A549 (cell line): ENCODE results near the gene SHC4. TPM values are rescaled to one million over a fixed set of nuclear protein-coding genes. Genes with fewer than 3 reads are reported as not detected.

Source experiments
- ATAC-seq, 2 experiments: fragments of 200-7000 bp in 1 of 2; fragments of >200 bp in 1 of 2; cut with Nextera tagmentation in 1 of 2; cut with Tn5 transposase in 1 of 2; 3 replicates each; pipeline versions ENCODE4 v1.8.0 to v1.9.1; 2018 to 2020; ENCODE audit warnings: mild to moderate bottlenecking in 1 of 2, moderate library complexity in 1 of 2
- CTCF ChIA-PET: fragments of 300-600 bp; sonication (Branson Sonifier 250); formaldehyde crosslinking; extraction: SDS; loops from one replicate; lab custom pipeline; 2021; ENCODE audit warnings: antibody characterized with exemption, inconsistent platforms; lab: Yijun Ruan, JAX
- POLR2A ChIA-PET: fragments of 350-600 bp; formaldehyde crosslinking; extraction: SDS; loops from one replicate; lab custom pipeline; 2021; ENCODE audit warnings: antibody characterized with exemption, inconsistent platforms; lab: Yijun Ruan, JAX
- DNase-seq, 2 experiments: peaks; one replicate each; pipeline versions ENCODE4 v3.0.0 to v3.0.0-alpha.2; 2011 to 2016; ENCODE audit warnings: low read depth in 1 of 2, low spot score in 1 of 2
- FAIRE-seq: peaks from 2 replicates; lab custom pipeline; 2011; peaks lifted over from hg19 to GRCh38; lab: Jason Lieb, UNC
- H3K27ac ChIP-seq, 2 experiments: fragments of >200 bp; sonication (Bioruptor Twin); formaldehyde crosslinking; 3 replicates each; pipeline ENCODE4 v1.5.1; 2016 to 2017
- H3K4me1 ChIP-seq: fragments of >200 bp; sonication (Bioruptor Twin); formaldehyde crosslinking; 3 replicates; pipeline ENCODE4 v1.6.1; 2016
- H3K4me2 ChIP-seq: fragments of >200 bp; sonication (Bioruptor Twin); formaldehyde crosslinking; 3 replicates; pipeline ENCODE4 v1.6.1; 2016
- H3K4me3 ChIP-seq: fragments of >200 bp; sonication (Bioruptor Twin); formaldehyde crosslinking; 3 replicates; pipeline ENCODE4 v1.5.1; 2016
- H3K9me3 ChIP-seq: fragments of >200 bp; sonication (Bioruptor Twin); formaldehyde crosslinking; 3 replicates; pipeline ENCODE4 v1.6.1; 2016
- ATOH8 ChIP-seq: fragments of 250-450 bp; sonication (Bioruptor Pico); IDR thresholded peaks from 2 replicates; pipeline ENCODE4 v1.5.0; 2020; ENCODE audit warnings: low read depth, mild to moderate bottlenecking, moderate library complexity
- BCL3 ChIP-seq: fragments of >200 bp; sonication (Bioruptor Twin); formaldehyde crosslinking; IDR thresholded peaks from 3 replicates; pipeline ENCODE4 v1.6.1; 2016
- EHMT2 ChIP-seq: fragments of 200-600 bp; sonication (generic); IDR thresholded peaks from 2 replicates; pipeline ENCODE4 v1.6.1; 2016; ENCODE audit warnings: antibody characterized with exemption, low read depth, mild to moderate bottlenecking, moderate library complexity
- FOSB ChIP-seq: fragments of 250-450 bp; sonication (Bioruptor Pico); IDR thresholded peaks from 2 replicates; pipeline ENCODE4 v1.5.0; 2020; ENCODE audit warnings: mild to moderate bottlenecking, moderate library complexity
- FOSL2 ChIP-seq, 2 experiments: fragments of 450-650 bp in 1 of 2; fragments of >200 bp in 1 of 2; sonication (Bioruptor Twin) in 1 of 2; formaldehyde crosslinking; IDR thresholded peaks; 2 replicates each; pipeline versions ENCODE4 v1.5.0 to v1.6.1; 2016 to 2020; ENCODE audit warnings: mild to moderate bottlenecking in 1 of 2, moderate library complexity in 1 of 2
- HDAC2 ChIP-seq: fragments of 200-600 bp; sonication (generic); IDR thresholded peaks from 2 replicates; pipeline ENCODE4 v1.6.1; 2016
- HOXB13 ChIP-seq: fragments of 250-450 bp; sonication (Bioruptor Pico); IDR thresholded peaks from 2 replicates; pipeline ENCODE4 v1.5.0; 2020; ENCODE audit warnings: low read depth, mild to moderate bottlenecking, moderate library complexity
- HOXB5 ChIP-seq: fragments of 250-450 bp; sonication (Bioruptor Pico); IDR thresholded peaks from 2 replicates; pipeline ENCODE4 v1.5.0; 2020; ENCODE audit warnings: mild to moderate bottlenecking, moderate library complexity
- JUN ChIP-seq, 2 experiments: fragments of >200 bp; sonication (Bioruptor Twin); formaldehyde crosslinking; IDR thresholded peaks; 2 replicates in 1 of 2; 3 replicates in 1 of 2; pipeline ENCODE4 v1.6.1; 2016 to 2017
- JUNB ChIP-seq: fragments of >200 bp; sonication (Bioruptor Twin); formaldehyde crosslinking; IDR thresholded peaks from 2 replicates; pipeline ENCODE4 v1.6.1; 2016
- KDM1A ChIP-seq: fragments of 200-600 bp; sonication (generic); IDR thresholded peaks from 2 replicates; pipeline ENCODE4 v1.6.1; 2016; ENCODE audit warnings: low read depth, mild to moderate bottlenecking
- MAZ ChIP-seq: fragments of 150-350 bp; IDR thresholded peaks from 2 replicates; pipeline ENCODE4 v1.6.1; 2014; ENCODE audit warnings: antibody characterized with exemption, low read depth, low read length, borderline replicate concordance
- NFE2L2 ChIP-seq: fragments of 150-350 bp; conservative IDR thresholded peaks from 2 replicates; pipeline ENCODE4 v1.6.1; 2014; ENCODE audit warnings: low read length
- PBX3 ChIP-seq: IDR thresholded peaks from 2 replicates; pipeline ENCODE4 v1.6.1; 2012
- POLR2A ChIP-seq: IDR thresholded peaks from 2 replicates; pipeline ENCODE4 v1.6.1; 2012; ENCODE audit warnings: mild to moderate bottlenecking, low read length
- POLR2AphosphoS2 ChIP-seq: conservative IDR thresholded peaks from 2 replicates; pipeline ENCODE4 v1.6.1; 2012; ENCODE audit warnings: low read length, improper control_type of control experiment, inconsistent platforms
- RCOR1 ChIP-seq: fragments of 150-350 bp; IDR thresholded peaks from 2 replicates; pipeline ENCODE4 v1.6.1; 2014; ENCODE audit warnings: antibody characterized with exemption, low read length, low read depth
- REST ChIP-seq: fragments of 200-600 bp; sonication (generic); IDR thresholded peaks from 2 replicates; pipeline ENCODE4 v1.6.1; 2016; ENCODE audit warnings: antibody characterized with exemption, mild to moderate bottlenecking, moderate library complexity
- SMC3 ChIP-seq: fragments of >200 bp; sonication (Bioruptor Twin); formaldehyde crosslinking; IDR thresholded peaks from 3 replicates; pipeline ENCODE4 v1.6.1; 2018; ENCODE audit warnings: inconsistent platforms
- TFCP2L1 ChIP-seq: fragments of 250-450 bp; sonication (Bioruptor Pico); IDR thresholded peaks from 2 replicates; pipeline ENCODE4 v1.5.0; 2021; ENCODE audit warnings: mild to moderate bottlenecking
- TP53 ChIP-seq: fragments of 250-450 bp; sonication (Bioruptor Pico); IDR thresholded peaks from 2 replicates; pipeline ENCODE4 v1.5.0; 2021; ENCODE audit warnings: mild to moderate bottlenecking, moderate library complexity
- ZFP36 ChIP-seq: fragments of 450-650 bp; IDR thresholded peaks from 2 replicates; pipeline ENCODE4 v1.6.1; 2014; ENCODE audit warnings: borderline replicate concordance; ENCODE audit not compliant: partially characterized antibody
- ZSCAN20 ChIP-seq: fragments of 250-450 bp; sonication (Bioruptor Pico); IDR thresholded peaks from 2 replicates; pipeline ENCODE4 v1.8.0; 2022; ENCODE audit warnings: mild to moderate bottlenecking, moderate library complexity
- WGBS: methylation state at CpG from one replicate; pipeline ENCODE4 v1.1.6; 2017; ENCODE audit errors: missing lambda C conversion rate; 5-methylcytosine and 5-hydroxymethylcytosine counted together
- polyA plus RNA-seq, 4 experiments: library from polyadenylated mRNA; depleted of rRNA in 3 of 4; stranded (reverse); fragments of >200 nt; fragmentation: RNase III in 1 of 4; extraction: RNeasy Plus Mini Kit Qiagen cat#74134 plus additional on column Dnase treatment in 1 of 4; gene quantifications; 2 replicates in 3 of 4; 3 replicates in 1 of 4; pipeline ENCODE4 v1.2.3, GENCODE V29; 2011 to 2017

SHC4 gene
- polyA plus RNA-seq, 2 of the 4 experiments (the other 2 are of a cell fraction): 0.08 to 0.16 TPM

GRCh38 chr15:48929661-48930060, 34.1 kb downstream of the SHC4 start (continued):
- TF ChIP-seq PBX3 (no peak), HOXB5 (CRISPR knock-in tag) (no peak), HOXB13 (CRISPR knock-in tag) (no peak), BCL3 (no peak)

GRCh38 chr15:48928877-48929538, 34.7 kb downstream of the SHC4 start:
- no peak for ATAC-seq
- CTCF ChIA-PET: no interaction called here
- H3K4me2 ChIP-seq: no peak overlapping the region

GRCh38 chr15:48925714-48926223, 38.0 kb downstream of the SHC4 start:
- peaks cover 11% of the 10 kb centered on the region; the same call in 2 of the 3 replicates for H3K4me1 ChIP-seq
- DNase-seq (peak; percentile 40 to 78), ATAC-seq (peak; percentile 94 to 100)
- WGBS: 27% methylated on average over 9 of the region's 9 CpGs
- POLR2A ChIA-PET: interaction anchor here (1.4 kb wide), 1 partner anchor 48 kb away, joined by 6 read pairs; the partner anchor contains the start of gene EID1
- no peak overlapping the region for H3K4me3 ChIP-seq
- peak overlapping the region; percentile 65 to 73; a peak in 4 of 6 replicates for H3K27ac ChIP-seq
- TF ChIP-seq REST: no peak
- TF ChIP-seq RCOR1: no peak
- TF ChIP-seq JUNB: peak; percentile 82
- no peak for TF ChIP-seq POLR2A
- no peak for TF ChIP-seq POLR2AphosphoS2
- TF ChIP-seq NFE2L2: no peak
- TF ChIP-seq FOSL2 (IDR thresholded peaks at IDR 0.05): peak; percentile 91
- peak; percentile 86 for TF ChIP-seq FOSL2 (CRISPR knock-in tag; IDR thresholded peaks at IDR 0.05)
- TF ChIP-seq JUN (IDR thresholded peaks at IDR 0.05): peak in 1 of 2 experiments; percentile 41; a peak in 1 of 5 replicates
- TF ChIP-seq, all 56 proteins: peak for 3
- CTCF ChIA-PET: interaction anchor here (0.8 to 2.1 kb wide), 3 partner anchors 11 to 50 kb away, joined by 5 to 7 read pairs (median 5); no protein-coding TSS in a partner anchor
- Histone ChIP-seq H3K9me3 (no peaks in the 10 kb centered on the region), H3K4me2 (peak overlapping the region; percentile 68)
- FAIRE-seq: no peak

More at GRCh38 chr15:48928877-48929538, 34.7 kb downstream of the SHC4 start:
- no peak for DNase-seq
- no peak for TF ChIP-seq POLR2A
- TF ChIP-seq TFCP2L1 (CRISPR knock-in tag): no peak
- no peak for TF ChIP-seq JUN (IDR thresholded peaks at IDR 0.05)
- no peak for TF ChIP-seq KDM1A
- TF ChIP-seq SMC3: no peak
- TF ChIP-seq TP53 (CRISPR knock-in tag): no peak
- TF ChIP-seq EHMT2: no peak
- no peak for TF ChIP-seq FOSB (CRISPR knock-in tag)
- TF ChIP-seq ZFP36: no peak
- TF ChIP-seq BCL3: no peak
- TF ChIP-seq HDAC2: no peak
- no peak for TF ChIP-seq ATOH8
- no peak for TF ChIP-seq ZSCAN20 (CRISPR knock-in tag)
- no peak for TF ChIP-seq MAZ
- TF ChIP-seq, all 56 proteins: peak for 0
- H3K27ac ChIP-seq: no peak overlapping the region
- no peak overlapping the region for H3K4me3 ChIP-seq
- POLR2A ChIA-PET: no interaction called here
- no peak for FAIRE-seq
- peaks cover 11% of the 10 kb centered on the region; the same call in 2 of the 3 replicates for H3K4me1 ChIP-seq
- WGBS: 89% methylated on average over 6 of the region's 6 CpGs
- no peaks in the 10 kb centered on the region for H3K9me3 ChIP-seq
